GM10248 (cell line): ENCODE data around the gene SHISAL1.

Experiments
- CTCF ChIA-PET: fragments of 300-600 bp; sonication (Branson Sonifier 250); formaldehyde crosslinking; extraction: SDS; loops from one replicate; lab custom pipeline; 2021; ENCODE audit warnings: antibody characterized with exemption; lab: Yijun Ruan, JAX
- POLR2A ChIA-PET: fragments of 350-650 bp; sonication (Branson Sonifier 250); formaldehyde crosslinking; extraction: SDS; loops from one replicate; lab custom pipeline; 2020; ENCODE audit warnings: antibody characterized with exemption; lab: Yijun Ruan, JAX
- DNase-seq: peaks from one replicate; pipeline ENCODE4 v3.0.0; 2012; ENCODE audit errors: extremely low spot score
- CTCF ChIP-seq: IDR thresholded peaks from 2 replicates; pipeline ENCODE4 v1.5.1; 2012; ENCODE audit warnings: mild to moderate bottlenecking, low read depth; ENCODE audit errors: extremely low read depth, missing control alignments, control extremely low read depth

The SHISAL1 gene

GRCh38 chr22:44267856-44268255 lies 44.9 kb downstream of the SHISAL1 start:
- no peak for DNase-seq
- ChIA-PET POLR2A (no interaction called here), CTCF (no interaction called here)
- TF ChIP-seq CTCF: no peak

GRCh38 chr22:44266796-44267760 lies 45.7 kb downstream of the SHISAL1 start:
- CTCF ChIA-PET: no interaction called here
- POLR2A ChIA-PET: no interaction called here
- DNase-seq: no peak
- TF ChIP-seq CTCF: no peak

GRCh38 chr22:44263547-44263946 lies 49.2 kb downstream of the SHISAL1 start:
- ChIA-PET CTCF (no interaction called here), POLR2A (no interaction called here)
- DNase-seq: no peak
- no peak for TF ChIP-seq CTCF

GRCh38 chr22:44261861-44262595 lies 50.7 kb downstream of the SHISAL1 start:
- DNase-seq: no peak
- ChIA-PET POLR2A (no interaction called here), CTCF (no interaction called here)

GRCh38 chr22:44261164-44261860 lies 51.4 kb downstream of the SHISAL1 start:
- ChIA-PET CTCF (no interaction called here), POLR2A (no interaction called here)
- no peak for DNase-seq
- no peak for TF ChIP-seq CTCF

More at GRCh38 chr22:44261861-44262595, 50.7 kb downstream of the SHISAL1 start:
- TF ChIP-seq CTCF: no peak
